ENCODE results near the gene GOLPH3L. TPM values are rescaled to one million over a fixed set of nuclear protein-coding genes. Genes with fewer than 3 reads are reported as not detected.
A peak's percentile ranks its signal among the peaks of the same experiment; 100 is the strongest.

The GOLPH3L gene
- 10 to 100 TPM; 18.5 to 27.9 (median 21.0) TPM for total RNA-seq

- H3K27ac ChIP-seq: peak within 1 kb of the TSS; percentile 77 to 95 (median 79)
- peak; percentile 100 for ATAC-seq
Observed at GRCh38 chr1:150696995-150697927, at the start of gene GOLPH3L. Gene GOLPH3L (minus strand): TSS chr1:150697154. CDS start chr1:150694838, 2,316 bp downstream.

GRCh38 chr1:150730130-150730721, 33.3 kb upstream of the GOLPH3L start:
- TF ChIP-seq POLR2AphosphoS5 (IDR thresholded peaks at IDR 0.05) (no peak), POLR2A (IDR thresholded peaks at IDR 0.05) (no peak), EP300 (IDR thresholded peaks at IDR 0.05) (no peak), CTCF (IDR thresholded peaks at IDR 0.05) (no peak)
- no peak overlapping the region for H3K4me3 ChIP-seq
- no peaks in the 10 kb centered on the region for H3K9me3 ChIP-seq
- no peak overlapping the region for H3K27ac ChIP-seq
- no peak for ATAC-seq
- H3K4me1 ChIP-seq: no peaks in the 10 kb centered on the region
- no peaks in the 10 kb centered on the region for H3K27me3 ChIP-seq
- no peaks in the 10 kb centered on the region for H3K36me3 ChIP-seq
- 59 to 67% methylated on average over 3 of the region's 3 CpGs for WGBS, 2 donors (ENCODE audit: low coverage in 1 of 2)

More at GRCh38 chr1:150696995-150697927, at the start of gene GOLPH3L:
- H3K4me1 ChIP-seq: peaks cover 4 to 39% (median 5%) of the 10 kb centered on the region in 3 donors
- TF ChIP-seq POLR2A (IDR thresholded peaks at IDR 0.05) (peak; percentile 48 to 55), CTCF (IDR thresholded peaks at IDR 0.05) (no peak), EP300 (IDR thresholded peaks at IDR 0.05) (no peak), POLR2AphosphoS5 (IDR thresholded peaks at IDR 0.05) (peak; percentile 70)
- 1% methylated on average over 9 to 14 of the region's 18 CpGs for WGBS, 2 donors (ENCODE audit: low coverage in 1 of 2)
- no peaks in the 10 kb centered on the region for H3K27me3 ChIP-seq
- no peaks in the 10 kb centered on the region for H3K9me3 ChIP-seq
- peak within 1 kb of the TSS; percentile 61 to 100 for H3K4me3 ChIP-seq
- peaks cover 0 to 28% of the 10 kb centered on the region in 2 donors for H3K36me3 ChIP-seq

- H3K27ac ChIP-seq: no peak overlapping the region
- 52 to 70% methylated on average over 2 of the region's 2 CpGs for WGBS, 2 donors (ENCODE audit: low coverage in 1 of 2)
- H3K4me3 ChIP-seq: no peak overlapping the region
- no peaks in the 10 kb centered on the region for H3K27me3 ChIP-seq
- no peaks in the 10 kb centered on the region for H3K36me3 ChIP-seq
- no peak for ATAC-seq
- no peaks in the 10 kb centered on the region for H3K9me3 ChIP-seq
- no peaks in the 10 kb centered on the region for H3K4me1 ChIP-seq
- no peak for TF ChIP-seq CTCF (IDR thresholded peaks at IDR 0.05)
- no peak for TF ChIP-seq POLR2AphosphoS5 (IDR thresholded peaks at IDR 0.05)
- TF ChIP-seq EP300 (IDR thresholded peaks at IDR 0.05): no peak
- no peak for TF ChIP-seq POLR2A (IDR thresholded peaks at IDR 0.05)
Observed at GRCh38 chr1:150724336-150724735, 27.4 kb upstream of the GOLPH3L start.

DNA sequence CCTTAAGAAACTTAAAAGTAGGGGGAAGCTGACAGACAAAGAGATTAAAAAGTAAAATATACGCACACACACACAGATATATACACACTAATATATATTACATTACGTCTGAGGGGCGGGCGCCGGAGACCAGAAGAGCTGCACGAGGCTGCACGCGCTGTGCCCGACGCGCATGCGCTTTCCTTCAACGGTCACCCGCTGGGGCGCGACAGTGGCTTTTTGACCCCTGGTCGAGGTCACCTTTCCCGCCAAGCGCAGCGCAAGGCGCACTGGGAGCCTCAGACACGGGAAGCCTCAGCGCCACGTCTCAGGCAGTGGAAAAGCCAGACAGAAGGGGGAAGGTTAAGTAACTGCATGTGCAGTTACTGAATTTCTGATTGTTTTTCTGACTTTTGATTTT, 23.7 kb upstream of the GOLPH3L start, which contains the start of gene HORMAD1:
Gene HORMAD1 (minus strand): TSS at position 193 of the 400 bp plus-strand sequence. CDS start 1,390 bp downstream, outside the sequence.
- Histone ChIP-seq H3K4me1 (no peaks in the 10 kb centered on the region), H3K9me3 (no peaks in the 10 kb centered on the region), H3K27ac (no peak within 1 kb of the TSS), H3K27me3 (no peaks in the 10 kb centered on the region), H3K4me3 (no peak within 1 kb of the TSS), H3K36me3 (no peaks in the 10 kb centered on the region)
- TF ChIP-seq CTCF (IDR thresholded peaks at IDR 0.05): no peak
- TF ChIP-seq EP300 (IDR thresholded peaks at IDR 0.05): no peak
- no peak for TF ChIP-seq POLR2A (IDR thresholded peaks at IDR 0.05)
- TF ChIP-seq POLR2AphosphoS5 (IDR thresholded peaks at IDR 0.05): no peak
- WGBS, 2 donors (ENCODE audit: low coverage in 1 of 2): 95% methylated on average over 14 to 18 of the region's 24 CpGs
- no peak for ATAC-seq

Data from gastroesophageal sphincter (tissue), 4 donors.